Measurements from ENCODE around the gene MT2A.

- TF ChIP-seq CTCF (conservative IDR thresholded peaks at IDR 0.05; ENCODE audit: low read depth, low read length) (peak; percentile 47), MAFK (IDR thresholded peaks at IDR 0.05; ENCODE audit: low read depth, low read length) (no peak), BHLHE40 (IDR thresholded peaks at IDR 0.05; ENCODE audit: low read depth, low read length) (no peak), FOS (IDR thresholded peaks at IDR 0.05; ENCODE audit: low read depth, low read length) (no peak), POLR2A (IDR thresholded peaks at IDR 0.05; ENCODE audit: low read depth, low read length) (no peak), SMC3 (IDR thresholded peaks at IDR 0.05; ENCODE audit: low read depth, low read length) (peak; percentile 42), RAD21 (IDR thresholded peaks at IDR 0.05; ENCODE audit: low read length) (peak; percentile 56), USF2 (IDR thresholded peaks at IDR 0.05; ENCODE audit: low read depth, low read length) (no peak), MXI1 (IDR thresholded peaks at IDR 0.05; ENCODE audit: borderline replicate concordance, low read depth, low read length) (no peak), CEBPB (IDR thresholded peaks at IDR 0.05; ENCODE audit: low read depth, low read length) (no peak), RFX5 (IDR thresholded peaks at IDR 0.05; ENCODE audit: low read depth, low read length) (no peak), CHD1 (IDR thresholded peaks at IDR 0.05; ENCODE audit: low read depth, low read length) (no peak), MAZ (IDR thresholded peaks at IDR 0.05; ENCODE audit: borderline replicate concordance, low read depth, low read length) (no peak)
These were observed 4.8 kb upstream of the MT2A start for GRCh38 chr16:56603589-56603988.
